DND-41 (cell line): ENCODE measurements around the gene AOC1.

ENCODE experiments used
- EZH2 ChIP-seq: IDR thresholded peaks from 3 replicates; pipeline ENCODE4 v1.6.1; 2012; ENCODE audit warnings: borderline replicate concordance, low read depth, mild to moderate bottlenecking, moderate library complexity, low read length, inconsistent platforms; ENCODE audit not compliant: severe bottlenecking
- TF ChIP-seq, protein P1 (sequence below): IDR thresholded peaks from 2 replicates; pipeline ENCODE4 v1.5.1; 2012; ENCODE audit warnings: borderline replicate concordance, low read length, moderate library complexity, mild to moderate bottlenecking; ENCODE audit not compliant: poor library complexity, severe bottlenecking; ENCODE audit errors: extremely low read depth

DNA sequence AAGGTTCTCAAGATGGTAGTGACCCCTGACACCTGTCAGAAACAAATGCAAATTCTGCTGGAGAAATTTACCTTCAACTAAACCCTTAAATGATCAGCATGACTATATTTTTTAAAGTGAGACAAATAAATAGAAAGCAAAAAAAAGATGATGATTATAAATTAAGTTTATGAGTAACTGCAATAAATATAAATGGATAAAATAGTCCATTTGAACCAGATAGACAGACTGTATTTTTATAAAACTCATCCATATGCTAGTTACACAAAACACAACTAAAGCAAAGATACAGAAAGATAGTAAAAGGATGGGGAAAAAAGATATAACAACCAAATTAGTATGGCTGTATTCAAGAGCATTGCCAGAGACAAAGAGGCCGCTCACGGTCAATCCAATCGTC, 45.9 kb upstream of the AOC1 start:
- TF ChIP-seq, protein P1, sequence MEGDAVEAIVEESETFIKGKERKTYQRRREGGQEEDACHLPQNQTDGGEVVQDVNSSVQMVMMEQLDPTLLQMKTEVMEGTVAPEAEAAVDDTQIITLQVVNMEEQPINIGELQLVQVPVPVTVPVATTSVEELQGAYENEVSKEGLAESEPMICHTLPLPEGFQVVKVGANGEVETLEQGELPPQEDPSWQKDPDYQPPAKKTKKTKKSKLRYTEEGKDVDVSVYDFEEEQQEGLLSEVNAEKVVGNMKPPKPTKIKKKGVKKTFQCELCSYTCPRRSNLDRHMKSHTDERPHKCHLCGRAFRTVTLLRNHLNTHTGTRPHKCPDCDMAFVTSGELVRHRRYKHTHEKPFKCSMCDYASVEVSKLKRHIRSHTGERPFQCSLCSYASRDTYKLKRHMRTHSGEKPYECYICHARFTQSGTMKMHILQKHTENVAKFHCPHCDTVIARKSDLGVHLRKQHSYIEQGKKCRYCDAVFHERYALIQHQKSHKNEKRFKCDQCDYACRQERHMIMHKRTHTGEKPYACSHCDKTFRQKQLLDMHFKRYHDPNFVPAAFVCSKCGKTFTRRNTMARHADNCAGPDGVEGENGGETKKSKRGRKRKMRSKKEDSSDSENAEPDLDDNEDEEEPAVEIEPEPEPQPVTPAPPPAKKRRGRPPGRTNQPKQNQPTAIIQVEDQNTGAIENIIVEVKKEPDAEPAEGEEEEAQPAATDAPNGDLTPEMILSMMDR: no peak
- TF ChIP-seq EZH2: no peak
